ENCODE results near the gene RNF32. TPM values are rescaled to one million over a fixed set of nuclear protein-coding genes. Genes with fewer than 3 reads are reported as not detected.

Gene RNF32
- total RNA-seq, 3 donors from 2014 or later (not counting 1 experiment from before 2014, with no cell fraction given), result 0.80 TPM; not detected in 2

DNA sequence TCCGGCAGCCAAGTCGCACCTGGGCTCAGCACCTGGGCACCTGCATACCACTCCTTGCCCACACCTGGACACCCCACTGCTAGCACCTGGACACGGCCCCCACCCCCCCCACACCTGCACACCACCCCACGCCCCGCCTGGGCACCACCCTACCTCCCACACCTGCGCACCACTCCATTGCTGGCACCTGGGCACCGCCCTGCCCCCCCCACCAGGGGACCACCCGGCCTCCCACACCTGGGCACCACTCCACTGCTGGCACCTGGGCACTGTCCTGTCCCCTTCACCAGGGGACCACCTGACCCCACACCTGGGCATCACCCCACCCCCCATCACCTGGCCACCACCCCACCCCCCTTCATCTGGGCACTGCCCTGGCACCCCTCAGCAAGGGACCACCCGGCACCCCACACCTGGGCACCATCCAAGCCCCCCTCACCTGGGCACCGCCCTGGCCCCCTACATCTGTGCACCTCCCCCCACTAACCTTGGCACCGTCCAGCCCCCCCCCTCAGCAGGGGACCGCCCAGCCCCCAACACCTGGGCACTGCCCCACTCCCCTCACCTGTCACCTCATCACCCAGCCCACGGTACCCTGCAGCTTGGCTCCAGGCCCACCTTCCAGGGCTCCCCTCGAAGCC is 33.8 kb upstream of the RNF32 start:
- H3K27ac Mint-ChIP-seq, result no peak overlapping the region
- intact Hi-C loops (cut with micrococcal nuclease), result no loop called here
- Histone ChIP-seq H3K4me1 (ENCODE audit: control insufficient read depth, insufficient read depth, low read length) (peaks cover 12% of the 10 kb centered on the region), H3K36me3 (ENCODE audit: control insufficient read depth, insufficient read depth, low read length) (no peaks in the 10 kb centered on the region), H3K27ac (ENCODE audit: low read length) (no peak overlapping the region), H3K9me3 (ENCODE audit: control insufficient read depth, insufficient read depth, low read length) (no peaks in the 10 kb centered on the region), H3K4me3 (ENCODE audit: low read length) (no peak overlapping the region), H3K27me3 (ENCODE audit: control insufficient read depth, insufficient read depth, low read length) (peaks cover 5% of the 10 kb centered on the region)
- H3K9me3 Mint-ChIP-seq, result no peaks in the 10 kb centered on the region
- no peaks in the 10 kb centered on the region for H3K36me3 Mint-ChIP-seq
- H3K27me3 Mint-ChIP-seq (ENCODE audit: low read depth in 2 of 2), result peaks cover 14 to 54% of the 10 kb centered on the region in 2 donors
- ATAC-seq (no peak), DNase-seq (no peak)
- H3K4me3 Mint-ChIP-seq, result no peak overlapping the region
- 82% methylated on average over 10 of the region's 14 CpGs for WGBS (ENCODE audit: insufficient coverage)
- no peak for TF ChIP-seq CTCF (IDR thresholded peaks at IDR 0.05)
- H3K4me1 Mint-ChIP-seq, result no peaks in the 10 kb centered on the region

- 43% methylated on average over 83 of the region's 84 CpGs for WGBS (ENCODE audit: insufficient coverage)
- Histone ChIP-seq H3K4me1 (ENCODE audit: control insufficient read depth, insufficient read depth, low read length) (peaks cover 19% of the 10 kb centered on the region), H3K4me3 (ENCODE audit: low read length) (no peak overlapping the region), H3K27ac (ENCODE audit: low read length) (no peak overlapping the region), H3K36me3 (ENCODE audit: control insufficient read depth, insufficient read depth, low read length) (no peaks in the 10 kb centered on the region), H3K9me3 (ENCODE audit: control insufficient read depth, insufficient read depth, low read length) (no peaks in the 10 kb centered on the region), H3K27me3 (ENCODE audit: control insufficient read depth, insufficient read depth, low read length) (peaks cover 5% of the 10 kb centered on the region)
- Mint-ChIP-seq H3K36me3 (no peaks in the 10 kb centered on the region), H3K4me3 (peak overlapping the region; percentile 13), H3K27me3 (ENCODE audit: low read depth in 2 of 2) (peaks cover 14 to 46% of the 10 kb centered on the region in 2 donors), H3K4me1 (peaks cover 7% of the 10 kb centered on the region in 2 donors), H3K9me3 (no peaks in the 10 kb centered on the region), H3K27ac (no peak overlapping the region)
- DNase-seq (no peak), ATAC-seq (peak in 1 of 3 donors; percentile 29)
- TF ChIP-seq CTCF (IDR thresholded peaks at IDR 0.05), result no peak
- intact Hi-C loops (cut with micrococcal nuclease), result no loop called here
Measured at GRCh38 chr7:156607332-156608172, 33.0 kb upstream of the RNF32 start.

- Histone ChIP-seq H3K27me3 (ENCODE audit: control insufficient read depth, insufficient read depth, low read length) (peaks cover 5% of the 10 kb centered on the region), H3K9me3 (ENCODE audit: control insufficient read depth, insufficient read depth, low read length) (no peaks in the 10 kb centered on the region), H3K4me1 (ENCODE audit: control insufficient read depth, insufficient read depth, low read length) (peaks cover 25% of the 10 kb centered on the region), H3K4me3 (ENCODE audit: low read length) (no peak overlapping the region), H3K27ac (ENCODE audit: low read length) (no peak overlapping the region), H3K36me3 (ENCODE audit: control insufficient read depth, insufficient read depth, low read length) (no peaks in the 10 kb centered on the region)
- no peaks in the 10 kb centered on the region for H3K36me3 Mint-ChIP-seq
- peaks cover 15 to 44% of the 10 kb centered on the region in 2 donors for H3K27me3 Mint-ChIP-seq (ENCODE audit: low read depth in 2 of 2)
- H3K4me3 Mint-ChIP-seq, result peak overlapping the region; percentile 13
- no peak for TF ChIP-seq CTCF (IDR thresholded peaks at IDR 0.05)
- no peak for DNase-seq
- no peak overlapping the region for H3K27ac Mint-ChIP-seq
- H3K9me3 Mint-ChIP-seq, result no peaks in the 10 kb centered on the region
- intact Hi-C loops (cut with micrococcal nuclease), result no loop called here
- H3K4me1 Mint-ChIP-seq, result peaks cover 13% of the 10 kb centered on the region in 2 donors
- 25% methylated on average over 17 of the region's 17 CpGs for WGBS (ENCODE audit: insufficient coverage)
- ATAC-seq, result no peak
Measured at GRCh38 chr7:156608173-156608478, 32.4 kb upstream of the RNF32 start.
